GM21737 (cell line): ENCODE results near the gene LRBA.
"Not testable (repeated sequence)": the region's sequence is repeated elsewhere in the genome, so short reads cannot be mapped to it uniquely, and the experiment has no call there.

ENCODE experiments used
- ATAC-seq: cut with Tn5 transposase; IDR thresholded peaks from one replicate; pipeline ENCODE4 v1.9.1; 2021; ENCODE audit warnings: mild to moderate bottlenecking, moderate library complexity; ENCODE audit not compliant: unreplicated experiment

LRBA gene

GRCh38 chr4:150515135-150515534, 499.9 kb downstream of the LRBA start:
- ATAC-seq: no peak

- no peak for ATAC-seq
These were observed 500.4 kb downstream of the LRBA start for GRCh38 chr4:150514709-150515108.

GRCh38 chr4:150510176-150510865, 504.8 kb downstream of the LRBA start:
- ATAC-seq: no peak

GRCh38 chr4:150507656-150508055, 507.4 kb downstream of the LRBA start:
- not testable (repeated sequence) for ATAC-seq

GRCh38 chr4:150501983-150502382, 513.1 kb downstream of the LRBA start:
- ATAC-seq: no peak

- ATAC-seq: no peak
These were observed 513.9 kb downstream of the LRBA start for GRCh38 chr4:150501009-150501727.

GRCh38 chr4:150497612-150498011, 517.5 kb downstream of the LRBA start:
- no peak for ATAC-seq

- no peak for ATAC-seq
These were observed 519.5 kb downstream of the LRBA start for GRCh38 chr4:150495550-150495949.

GRCh38 chr4:150493851-150494250, 521.2 kb downstream of the LRBA start:
- no peak for ATAC-seq

- ATAC-seq: no peak
These were observed 523.7 kb downstream of the LRBA start for GRCh38 chr4:150491132-150492049.

- no peak for ATAC-seq
These were observed 532.5 kb downstream of the LRBA start for GRCh38 chr4:150482581-150482980.

- ATAC-seq: no peak
These were observed 535.4 kb downstream of the LRBA start for GRCh38 chr4:150479657-150480056.

GRCh38 chr4:150477869-150478268, 537.2 kb downstream of the LRBA start:
- ATAC-seq: no peak

- no peak for ATAC-seq
These were observed 538.3 kb downstream of the LRBA start for GRCh38 chr4:150476776-150477175.

GRCh38 chr4:150475763-150476162, 539.3 kb downstream of the LRBA start:
- no peak for ATAC-seq

GRCh38 chr4:150464523-150464922, 550.6 kb downstream of the LRBA start:
- no peak for ATAC-seq

GRCh38 chr4:150462743-150463142, 552.3 kb downstream of the LRBA start:
- no peak for ATAC-seq

GRCh38 chr4:150461957-150462356, 553.1 kb downstream of the LRBA start:
- ATAC-seq: no peak

GRCh38 chr4:150457802-150458201, 557.3 kb downstream of the LRBA start:
- ATAC-seq: no peak

- ATAC-seq: no peak
These were observed 563.2 kb downstream of the LRBA start for GRCh38 chr4:150451883-150452282.

GRCh38 chr4:150447356-150447755, 567.7 kb downstream of the LRBA start:
- ATAC-seq: no peak
